Stimulated activated CD4-positive, alpha-beta T cell treated with anti-CD3 and anti-CD28 coated beads, TNF-alpha, amount 100 ng/mL, for 1 hour (primary cell): ENCODE measurements around the gene RPL10A.

Experiments used
- DNase-seq, 3 donors: peaks; one replicate each; pipeline ENCODE4 v3.0.0-alpha.2; 2020; ENCODE audit warnings: low read depth in 3 of 3, low spot score in 1 of 3

Gene RPL10A

DNA sequence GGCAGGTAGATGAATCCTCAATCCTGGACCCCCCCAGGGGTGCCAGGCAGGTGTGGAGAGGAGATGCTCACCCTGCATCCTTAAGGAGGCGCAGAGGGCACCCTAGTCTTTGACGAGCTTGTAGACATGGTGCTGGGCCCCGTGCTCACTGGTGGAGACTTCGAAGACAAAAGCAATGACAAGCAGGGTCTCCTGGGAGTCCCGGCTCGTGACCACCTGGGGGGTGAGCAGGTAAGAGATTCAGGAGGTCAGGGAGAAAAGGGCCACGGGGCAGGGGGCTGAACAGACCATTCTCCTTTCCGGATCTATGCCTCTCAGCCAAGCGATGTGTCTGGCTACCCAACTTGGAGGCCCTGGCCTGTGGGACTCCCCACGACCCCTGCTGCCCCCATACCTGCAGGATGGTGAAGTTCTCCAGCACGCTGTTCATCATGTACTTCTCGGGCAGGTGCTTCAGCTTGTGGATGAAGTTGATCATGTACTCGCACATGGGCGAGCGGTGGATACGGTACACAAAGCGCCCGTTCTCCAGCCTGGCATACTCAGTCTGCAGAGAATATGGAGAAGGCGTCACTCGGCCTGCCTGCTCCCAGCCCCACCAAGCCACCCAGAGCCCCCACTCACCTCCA, 6.9 kb downstream of the RPL10A start:
- no peak for DNase-seq

GRCh38 chr6:35475573-35475972, 7.4 kb downstream of the RPL10A start:
- no peak for DNase-seq

- no peak for DNase-seq
Measured at GRCh38 chr6:35476004-35476403, 7.8 kb downstream of the RPL10A start.

DNA sequence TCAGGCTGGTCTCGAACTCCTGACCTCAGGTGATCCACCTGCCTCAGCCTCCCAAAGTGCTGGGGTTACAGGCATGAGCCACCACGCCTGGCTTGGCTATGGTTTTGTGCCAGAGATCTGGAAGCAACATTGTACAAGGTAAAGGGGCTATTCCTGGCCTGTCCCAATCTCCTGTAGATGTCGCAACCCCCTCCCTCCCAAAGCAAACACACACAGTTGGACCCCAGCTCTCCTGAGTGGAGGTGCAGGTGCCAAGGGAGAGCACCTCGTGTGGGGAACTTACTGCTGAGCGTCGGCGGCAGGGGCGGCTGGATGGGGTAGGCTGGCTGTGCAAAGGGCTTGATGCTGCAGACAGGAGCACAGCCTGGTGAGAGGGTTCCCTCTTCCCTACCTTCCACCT, 8.8 kb downstream of the RPL10A start:
- no peak for DNase-seq

GRCh38 chr6:35477551-35478179, 9.5 kb downstream of the RPL10A start:
- no peak for DNase-seq

GRCh38 chr6:35478259-35478658, 10.1 kb downstream of the RPL10A start:
- no peak for DNase-seq

- no peak for DNase-seq
Measured at GRCh38 chr6:35480176-35480575, 12.0 kb downstream of the RPL10A start.

DNA sequence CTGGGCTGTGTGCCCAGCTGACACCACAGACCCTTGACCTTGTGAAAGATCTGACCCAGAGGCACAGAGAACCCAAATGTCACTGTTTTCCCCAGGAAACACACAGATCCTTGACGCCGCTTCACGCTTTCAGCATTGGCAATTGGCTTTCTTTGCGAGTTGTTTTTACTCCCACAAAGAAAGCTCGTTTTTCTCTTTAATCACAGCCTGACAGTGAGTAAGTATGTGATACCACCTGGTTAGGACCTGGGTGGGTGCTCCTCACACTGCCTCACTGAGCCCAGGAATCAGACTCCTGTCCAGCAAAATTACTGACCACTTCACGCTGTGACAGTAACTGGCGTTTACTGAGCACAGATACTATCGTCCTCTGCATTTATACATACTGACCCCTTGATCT, 13.0 kb downstream of the RPL10A start:
- no peak for DNase-seq

DNA sequence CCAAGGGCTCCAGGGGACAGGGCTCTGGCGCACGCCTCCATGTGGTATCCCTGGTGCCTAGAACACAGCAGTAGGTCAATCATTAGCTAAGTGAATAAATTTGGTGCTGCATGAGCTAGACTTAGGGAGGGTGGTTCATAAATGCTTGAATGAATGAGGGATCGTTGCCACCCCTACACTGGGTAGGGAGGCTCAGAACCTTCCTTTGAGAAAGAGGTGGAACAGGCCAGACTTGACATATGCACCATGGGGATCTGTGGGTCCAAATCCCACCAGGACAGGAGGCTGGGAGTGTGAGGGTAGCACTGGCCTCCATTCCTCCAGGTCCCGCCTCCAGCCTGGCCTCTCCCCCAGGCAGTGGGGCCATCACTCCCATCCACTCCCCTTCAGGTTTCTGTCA, 14.9 kb downstream of the RPL10A start:
- no peak for DNase-seq

GRCh38 chr6:35483490-35483889, 15.3 kb downstream of the RPL10A start:
- DNase-seq = no peak

DNA sequence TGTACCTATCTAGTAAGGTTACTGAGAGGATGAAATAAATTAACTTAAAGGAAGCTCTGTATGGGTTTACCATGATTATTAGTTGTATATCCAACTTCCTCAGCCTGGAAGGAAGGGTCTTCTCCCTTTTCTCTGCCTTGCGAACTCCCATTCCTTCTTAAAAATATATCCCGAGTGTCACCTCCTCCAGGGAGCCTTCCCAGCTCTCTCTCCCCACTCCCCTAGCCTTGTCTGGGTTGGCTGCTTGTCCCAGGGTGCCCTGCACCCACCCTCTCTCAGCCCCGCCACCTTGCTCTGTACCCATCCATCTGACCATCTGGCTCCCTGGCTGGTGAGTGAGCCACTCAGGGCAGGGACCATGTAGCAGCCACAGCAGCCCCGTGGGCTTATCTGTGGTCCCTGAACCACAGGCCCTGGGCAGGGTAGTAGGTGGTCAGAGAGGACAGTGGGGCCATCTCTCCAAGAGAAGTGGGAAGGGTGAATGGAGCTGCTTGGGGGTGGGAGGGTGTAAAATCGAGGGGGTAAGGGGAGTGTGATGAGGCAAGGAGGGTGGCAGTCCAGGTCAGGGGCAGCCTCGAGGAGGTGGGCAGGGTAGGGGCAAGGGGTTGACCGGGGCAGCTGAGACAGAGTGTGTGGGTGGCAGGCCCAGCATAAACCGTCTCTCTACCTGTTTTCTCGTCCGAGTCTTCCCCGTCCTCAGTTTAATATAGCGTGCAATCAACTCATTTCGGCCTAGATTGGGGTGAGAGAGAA, 15.9 kb downstream of the RPL10A start:
- no peak for DNase-seq

DNA sequence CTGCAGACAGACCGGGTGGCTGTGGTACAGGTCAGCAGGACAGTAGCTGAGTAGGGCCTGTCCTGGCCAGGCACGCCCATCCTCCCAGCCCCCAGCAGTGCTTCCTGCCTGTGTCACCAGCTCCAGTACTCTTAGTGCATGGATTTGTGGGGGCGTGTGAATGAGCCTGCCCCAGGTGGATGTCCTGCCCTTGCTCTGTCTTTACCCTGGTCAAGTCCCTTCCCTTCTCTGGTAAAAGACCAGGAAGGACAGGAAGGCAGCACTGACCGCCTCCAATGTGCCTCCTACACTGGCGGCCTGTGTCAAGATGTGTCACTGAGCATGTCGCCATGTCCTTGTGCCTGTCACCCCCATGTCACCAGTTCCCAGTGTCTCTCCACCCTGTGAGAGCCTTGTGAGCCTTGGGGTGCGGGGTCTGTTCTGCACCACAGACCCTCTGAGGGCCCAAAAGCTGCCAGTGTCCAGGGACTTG, 16.8 kb downstream of the RPL10A start:
- no peak for DNase-seq

DNA sequence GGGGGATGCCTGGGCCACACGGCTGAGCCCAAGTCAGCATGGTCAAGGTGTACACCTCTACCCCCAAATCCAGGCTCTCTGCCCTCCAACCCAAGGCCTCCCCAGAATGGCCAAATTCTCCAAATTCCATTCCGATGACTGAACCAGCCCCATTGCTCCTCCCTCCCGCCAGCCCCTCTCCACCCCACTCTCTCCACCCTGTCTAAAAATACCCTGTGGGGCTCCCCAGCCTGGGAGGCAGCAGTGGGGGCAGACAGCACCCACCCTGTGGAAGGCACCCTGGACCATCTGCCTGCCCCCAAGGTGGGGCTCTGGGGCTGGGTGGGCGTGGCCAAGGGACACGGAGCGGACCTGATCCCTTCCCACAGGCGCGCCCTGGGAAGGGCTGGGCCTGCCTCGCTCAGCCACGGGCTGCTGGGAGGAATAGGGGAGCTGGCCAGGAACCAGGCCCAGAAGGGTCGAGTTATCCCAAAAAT, 17.2 kb downstream of the RPL10A start:
- no peak for DNase-seq

DNA sequence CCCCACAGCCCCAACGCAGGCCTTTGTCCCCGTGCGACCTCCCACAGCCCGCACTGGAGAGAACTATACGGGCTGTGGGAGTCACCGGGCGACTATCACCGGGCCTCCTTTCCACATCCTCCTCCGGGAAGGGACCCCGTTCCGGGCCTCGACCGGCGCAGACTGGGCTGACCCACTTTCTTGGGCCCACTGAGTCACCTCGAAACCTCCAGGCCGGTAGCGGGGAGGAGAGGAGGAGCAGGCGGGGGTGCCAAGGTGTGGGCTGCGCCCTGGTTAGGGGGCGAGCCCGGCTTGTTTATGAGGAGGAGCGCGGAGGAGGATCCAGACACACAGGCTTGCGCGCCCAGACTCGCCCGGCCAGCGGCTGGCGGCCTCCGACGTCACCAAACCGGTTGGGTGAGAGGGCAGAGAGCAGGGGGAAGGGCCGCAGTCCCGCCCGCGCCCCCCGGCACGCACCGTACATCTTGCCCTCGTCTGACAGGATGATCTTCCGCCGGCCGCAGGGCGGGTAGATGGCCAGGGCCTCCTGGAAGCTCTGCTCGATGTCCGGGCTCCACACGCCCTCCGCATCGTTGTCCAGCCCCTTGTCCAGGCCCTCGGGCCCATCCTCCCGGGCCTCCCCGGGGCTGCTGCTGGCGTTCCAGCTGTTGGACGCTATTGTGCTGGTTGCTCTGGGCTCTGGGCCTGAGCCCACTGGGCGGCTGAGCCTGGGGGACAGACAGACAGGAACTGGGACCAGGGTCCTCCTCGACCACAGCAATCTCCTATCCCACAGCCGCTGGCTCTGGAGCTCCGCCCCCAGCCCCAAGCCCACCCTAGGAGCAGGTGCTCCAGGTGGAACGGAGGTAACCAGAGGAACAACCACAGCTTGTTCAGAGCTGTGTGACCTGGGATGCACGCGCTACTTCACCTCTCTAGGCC, 18.1 kb downstream of the RPL10A start:
- no peak for DNase-seq

DNA sequence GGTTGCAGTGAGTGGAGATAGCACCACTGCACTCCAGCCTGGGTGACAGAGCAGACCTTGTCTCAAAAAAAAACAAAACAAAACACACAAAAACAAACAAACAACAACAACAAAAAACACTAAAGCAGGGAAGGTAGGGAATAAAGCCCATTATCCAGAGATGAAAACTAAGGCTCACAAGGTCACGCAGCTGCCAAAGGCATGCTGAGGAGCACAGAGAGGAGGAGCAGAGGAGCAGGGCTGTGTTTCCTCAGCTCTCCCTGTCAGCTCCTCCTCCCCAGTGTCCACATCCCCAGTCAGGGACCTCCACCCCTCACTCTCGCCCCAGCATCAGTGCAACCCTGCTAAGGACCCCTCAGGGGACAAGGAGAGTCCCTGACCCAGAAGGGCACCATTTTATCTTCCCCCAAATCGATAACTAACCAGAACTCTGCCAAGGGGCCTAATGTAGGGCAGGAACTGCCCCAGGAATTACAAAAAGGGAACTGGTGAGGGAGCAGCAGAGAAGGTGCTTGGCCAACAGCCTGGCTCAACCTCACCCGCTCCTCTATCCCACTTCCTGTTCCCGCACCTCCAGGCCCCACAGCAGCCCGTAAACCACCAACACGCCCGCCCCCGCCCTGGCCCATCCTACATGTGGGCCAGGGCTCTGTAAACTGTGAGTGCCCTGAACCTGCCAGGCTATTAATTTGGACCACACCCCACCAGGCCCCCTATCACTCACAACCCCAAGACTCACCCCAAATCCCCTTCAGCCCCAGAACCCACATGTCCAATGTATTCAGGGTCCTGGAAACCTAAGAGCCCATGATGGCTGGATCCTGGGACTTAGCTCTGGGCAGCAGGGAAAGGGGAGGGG, 19.7 kb downstream of the RPL10A start:
- no peak for DNase-seq

DNA sequence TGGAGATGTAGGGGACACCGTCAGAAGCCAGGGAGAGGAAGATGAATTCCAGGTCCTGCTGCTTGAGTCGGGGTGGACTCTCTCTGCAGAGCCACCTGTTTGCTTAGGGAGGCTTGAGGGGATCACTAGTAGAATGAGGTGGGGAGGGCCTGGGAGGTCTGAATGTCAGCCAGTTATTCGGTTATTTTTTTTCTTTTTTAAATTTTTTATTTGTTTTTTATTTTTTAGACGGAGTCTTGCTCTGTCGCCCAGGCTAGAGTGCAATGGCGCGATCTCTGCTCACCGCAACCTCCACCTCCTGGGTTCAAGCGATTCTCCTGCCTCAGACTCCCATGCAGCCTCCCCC, 20.3 kb downstream of the RPL10A start:
- no peak for DNase-seq

- DNase-seq = no peak
Measured at GRCh38 chr6:35489066-35489465, 20.9 kb downstream of the RPL10A start.

DNA sequence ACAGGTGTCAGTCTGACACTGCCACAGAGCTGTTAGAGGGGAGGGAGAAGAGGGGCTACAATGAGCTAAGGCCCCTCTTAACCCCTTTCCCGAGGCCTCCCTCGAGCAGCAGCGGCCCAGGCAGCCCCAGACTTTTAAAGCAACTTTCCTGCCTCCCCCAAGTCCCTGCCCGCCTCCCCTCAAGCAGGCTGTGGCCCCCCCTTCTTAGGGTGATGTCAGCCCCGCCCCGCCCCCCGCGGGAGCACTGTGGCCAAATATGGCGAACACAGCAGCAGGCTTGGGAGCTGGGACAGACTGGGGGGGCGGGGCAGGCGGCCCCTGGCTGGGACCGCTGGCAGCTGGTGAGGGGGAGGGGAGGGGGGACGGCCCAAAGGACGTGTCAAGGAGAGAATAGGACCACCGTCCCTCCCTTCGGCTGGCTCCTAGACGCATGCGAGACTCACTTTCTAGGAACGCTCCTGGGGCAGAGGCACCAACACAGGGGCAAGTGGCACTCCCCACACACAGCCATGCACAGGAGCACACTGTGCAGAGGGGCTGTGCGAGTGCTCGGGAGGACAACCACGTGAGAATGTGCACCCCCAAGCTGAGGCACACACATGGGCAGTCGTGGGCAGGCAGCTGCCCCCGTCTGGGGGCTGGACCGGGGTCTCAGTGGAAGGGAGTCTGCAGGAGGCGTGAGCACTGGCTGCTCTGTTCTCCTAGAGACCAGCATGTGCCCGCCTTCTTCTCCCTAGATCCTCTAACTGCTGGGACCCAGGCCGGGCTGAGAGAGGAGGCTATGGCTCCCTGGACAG, 22.0 kb downstream of the RPL10A start:
- DNase-seq = no peak

DNA sequence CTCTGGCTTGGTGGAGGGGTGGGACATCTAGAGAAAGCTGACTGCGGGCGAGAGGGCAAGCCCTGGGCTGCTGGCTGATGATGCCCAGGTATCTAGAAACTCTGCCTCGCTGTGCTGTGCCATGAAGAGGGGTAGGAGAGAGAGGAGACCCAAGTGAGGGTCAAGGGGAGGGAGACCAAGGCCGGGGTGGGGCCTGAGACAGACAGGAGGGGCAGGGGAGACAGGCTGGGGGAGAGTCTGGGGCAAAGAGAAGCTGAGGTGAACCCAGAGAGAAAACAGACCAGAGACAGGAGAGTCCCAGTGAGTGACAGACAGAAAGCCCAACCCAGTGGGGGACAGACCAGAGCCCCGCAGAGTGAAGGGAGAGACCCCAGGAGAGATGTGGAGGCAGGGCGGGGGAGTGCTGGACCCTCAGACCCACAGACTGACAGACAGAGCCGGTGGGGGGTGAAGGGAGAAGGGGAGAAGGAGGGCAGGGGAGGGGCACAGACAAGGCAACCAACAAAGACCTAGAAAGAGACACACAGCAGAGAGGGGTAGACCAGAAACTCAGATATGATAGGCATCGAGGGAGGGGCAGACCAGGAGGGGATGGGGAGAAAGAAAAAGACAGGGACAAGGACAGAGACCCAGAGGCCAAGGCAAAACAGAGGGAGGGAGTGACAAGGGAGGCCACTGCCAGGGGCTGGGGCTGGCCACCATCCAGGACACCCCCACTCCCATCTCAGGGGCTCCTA, 22.8 kb downstream of the RPL10A start:
- DNase-seq = no peak
